IMR-90 (cell line): Measurements from ENCODE around the gene FADS6. TPM values are rescaled to one million over a fixed set of nuclear protein-coding genes. Genes with fewer than 3 reads are reported as not detected.

ENCODE experiments used
- ATAC-seq: fragments of 200-7000 bp; cut with Tn5 transposase; 2 replicates; pipeline ENCODE4 v1.9.1; 2020; ENCODE audit warnings: low read depth, mild to moderate bottlenecking, moderate library complexity
- BruUV-seq: library from RNA; stranded (reverse); fragments of 400-500 nt; replicated peaks from 2 replicates; lab custom pipeline; 2021; lab: Mats Ljungman, UMichigan
- CTCF ChIA-PET: fragments of 300-600 bp; formaldehyde crosslinking; extraction: SDS; loops from one replicate; lab custom pipeline; 2021; ENCODE audit warnings: antibody characterized with exemption; lab: Yijun Ruan, JAX
- POLR2A ChIA-PET: fragments of 300-600 bp; sonication (Branson Sonifier 250); formaldehyde crosslinking; loops from one replicate; lab custom pipeline; 2022; ENCODE audit warnings: antibody characterized with exemption; ENCODE audit not compliant: unreplicated experiment; lab: Charles Lee
- DNase-seq: peaks from one replicate; pipeline ENCODE4 v3.0.0; 2013
- H2AFZ ChIP-seq: replicated peaks from 2 replicates; pipeline ENCODE3; 2013; ENCODE audit warnings: low read length, mild to moderate bottlenecking; ENCODE audit not compliant: poor library complexity
- H2AK5ac ChIP-seq: 2 replicates; pipeline ENCODE4 v1.6.1; 2013; ENCODE audit warnings: low read depth, low read length, inconsistent platforms
- H2AK9ac ChIP-seq: replicated peaks from 2 replicates; pipeline ENCODE3; 2013; ENCODE audit warnings: mild to moderate bottlenecking, low read depth, low read length, moderate library complexity; ENCODE audit not compliant: poor library complexity
- H2BK120ac ChIP-seq: 2 replicates; pipeline ENCODE4 v1.6.1; 2013; ENCODE audit warnings: low read depth, low read length, inconsistent platforms
- H2BK15ac ChIP-seq: 3 replicates; pipeline ENCODE4 v1.6.1; 2013; ENCODE audit warnings: low read depth, low read length, inconsistent platforms
- H2BK20ac ChIP-seq: 2 replicates; pipeline ENCODE4 v1.6.1; 2013; ENCODE audit warnings: low read depth, mild to moderate bottlenecking, inconsistent platforms, low read length, moderate library complexity
- H2BK5ac ChIP-seq: 2 replicates; pipeline ENCODE4 v1.6.1; 2013; ENCODE audit warnings: mild to moderate bottlenecking, low read depth, low read length, inconsistent platforms; ENCODE audit not compliant: poor library complexity, severe bottlenecking
- H3K14ac ChIP-seq: replicated peaks from 2 replicates; pipeline ENCODE4 v1.6.1; 2013; ENCODE audit warnings: low read depth, low read length, inconsistent platforms
- H3K18ac ChIP-seq: 2 replicates; pipeline ENCODE4 v1.6.1; 2013; ENCODE audit warnings: low read depth, low read length, control low read depth
- H3K23ac ChIP-seq: 2 replicates; pipeline ENCODE4 v1.6.1; 2013; ENCODE audit warnings: low read depth, low read length, inconsistent platforms
- H3K27ac ChIP-seq: 2 replicates; pipeline ENCODE4 v1.5.1; 2013; ENCODE audit warnings: mild to moderate bottlenecking, control low read depth, low read length; ENCODE audit not compliant: insufficient read depth
- H3K27me3 ChIP-seq: 2 replicates; pipeline ENCODE4 v1.6.1; 2013; ENCODE audit warnings: low read length; ENCODE audit not compliant: control insufficient read depth, insufficient read depth
- H3K36me3 ChIP-seq: 2 replicates; pipeline ENCODE4 v1.6.1; 2013; ENCODE audit warnings: low read length, mixed read lengths; ENCODE audit not compliant: control insufficient read depth, insufficient read depth
- H3K4ac ChIP-seq: 2 replicates; pipeline ENCODE4 v1.6.1; 2013; ENCODE audit warnings: low read depth, low read length, inconsistent platforms
- H3K4me1 ChIP-seq: 2 replicates; pipeline ENCODE4 v1.6.1; 2013; ENCODE audit warnings: low read length, mixed read lengths; ENCODE audit not compliant: control insufficient read depth, insufficient read depth
- H3K4me2 ChIP-seq: 2 replicates; pipeline ENCODE4 v1.6.1; 2013; ENCODE audit warnings: low read depth, mild to moderate bottlenecking, control low read depth, low read length, moderate library complexity
- H3K4me3 ChIP-seq: 2 replicates; pipeline ENCODE4 v1.5.1; 2013; ENCODE audit warnings: low read depth, mild to moderate bottlenecking, control low read depth, low read length, moderate library complexity; ENCODE audit not compliant: insufficient read depth
- H3K56ac ChIP-seq: 2 replicates; pipeline ENCODE4 v1.6.1; 2013; ENCODE audit warnings: low read length, inconsistent platforms; ENCODE audit not compliant: insufficient read depth; ENCODE audit errors: extremely low read depth
- H3K79me1 ChIP-seq, 2 experiments: 2 replicates each; pipeline ENCODE4 v1.6.1; 2013; ENCODE audit warnings: low read length in 2 of 2, inconsistent platforms in 1 of 2, low read depth in 1 of 2
- H3K9ac ChIP-seq: 2 replicates; pipeline ENCODE4 v1.6.1; 2013; ENCODE audit warnings: low read depth, low read length, control low read depth
- H3K9me1 ChIP-seq: 2 replicates; pipeline ENCODE4 v1.6.1; 2013; ENCODE audit warnings: low read length, inconsistent platforms; ENCODE audit not compliant: insufficient read depth
- H3K9me3 ChIP-seq: 2 replicates; pipeline ENCODE4 v1.6.1; 2013; ENCODE audit warnings: low read length; ENCODE audit not compliant: control insufficient read depth, insufficient read depth
- H4K20me1 ChIP-seq: 2 replicates; pipeline ENCODE4 v1.6.1; 2013; ENCODE audit warnings: low read length, inconsistent platforms; ENCODE audit not compliant: insufficient read depth
- H4K5ac ChIP-seq: 2 replicates; pipeline ENCODE4 v1.6.1; 2013; ENCODE audit warnings: mild to moderate bottlenecking, low read depth, low read length, control low read depth
- H4K8ac ChIP-seq, 2 experiments: 2 replicates each; pipeline ENCODE4 v1.6.1; 2013; ENCODE audit warnings: low read depth in 2 of 2, low read length in 2 of 2, control low read depth in 1 of 2, inconsistent platforms in 1 of 2
- H4K91ac ChIP-seq: 2 replicates; pipeline ENCODE4 v1.6.1; 2013; ENCODE audit warnings: low read depth, low read length, inconsistent platforms; ENCODE audit not compliant: insufficient read depth
- BHLHE40 ChIP-seq: fragments of 150-350 bp; IDR thresholded peaks from 2 replicates; pipeline ENCODE4 v1.6.1; 2016; ENCODE audit warnings: mild to moderate bottlenecking, low read depth, low read length
- MAFK ChIP-seq: IDR thresholded peaks from 2 replicates; pipeline ENCODE4 v1.6.1; 2012; ENCODE audit warnings: low read depth, low read length, improper control_type of control experiment
- RAD21 ChIP-seq: IDR thresholded peaks from 2 replicates; pipeline ENCODE4 v1.6.1; 2012; ENCODE audit warnings: low read length, improper control_type of control experiment
- WGBS, 2 experiments: methylation state at CpG; one replicate each; pipeline versions ENCODE4 v1.1.5 to v1.1.7; 2013; ENCODE audit warnings: missing lambda C conversion rate in 2 of 2; ENCODE audit not compliant: insufficient read length in 1 of 2; ENCODE audit errors: extremely low coverage in 2 of 2; 5-methylcytosine and 5-hydroxymethylcytosine counted together
- dilution Hi-C: fragments of 300-500 bp; cut with HindIII; formaldehyde crosslinking; loops from one replicate; pipeline ENCODE4 v1.14.3; 2018; ENCODE audit warnings: low sequenced_read_pairs; ENCODE audit not compliant: unreplicated experiment
- in situ Hi-C: fragments of 300-500 bp; cut with MboI; formaldehyde crosslinking; loops from 3 replicates; pipeline ENCODE4 v1.14.3; 2019; ENCODE audit warnings: low sequenced_read_pairs, inconsistent platforms, mixed read lengths
- intact Hi-C: fragments of 100-400 bp; cut with micrococcal nuclease; formaldehyde crosslinking; loops from 2 replicates; pipeline ENCODE4 v1.10.0; 2022
- polyA plus RNA-seq, 3 experiments: library from polyadenylated mRNA; depleted of rRNA; stranded (reverse); fragments of >200 nt; gene quantifications; 2 replicates each; pipeline ENCODE4 v1.2.3, GENCODE V29; 2012; ENCODE audit warnings: low replicate concordance in 1 of 3
- total RNA-seq: library from RNA; depleted of rRNA; stranded (reverse); fragments of >200 nt; gene quantifications from 2 replicates; pipeline ENCODE4 v1.2.3, GENCODE V29; 2012
- TF ChIP-seq, protein P1 (sequence below): fragments of 150-350 bp; IDR thresholded peaks from 2 replicates; pipeline ENCODE4 v1.6.1; 2017; ENCODE audit warnings: mild to moderate bottlenecking, antibody characterized with exemption, low read length, low read depth

FADS6 gene
- total and polyA plus RNA-seq, 2 of the 4 experiments (the other 2 are of a cell fraction): not detected

DNA sequence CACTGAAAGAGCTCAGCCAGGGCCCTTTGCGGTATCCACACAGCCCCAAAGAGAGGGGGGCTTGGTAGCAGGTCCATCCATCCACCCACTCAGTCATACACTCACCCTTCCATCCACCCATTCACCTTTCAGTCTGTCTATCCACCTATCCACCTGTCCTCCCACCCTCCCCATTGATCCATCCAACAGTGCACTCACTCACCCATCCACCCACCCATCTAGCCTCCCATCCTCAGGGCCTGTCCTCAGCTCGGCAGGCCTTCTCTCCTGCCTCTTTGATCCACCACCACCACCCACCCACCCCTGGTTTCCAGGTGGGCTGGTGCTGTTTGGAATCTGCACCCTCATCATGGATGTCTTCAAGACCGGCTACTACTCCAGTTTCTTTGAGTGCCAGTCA, 31.8 kb upstream of the FADS6 start:
- Histone ChIP-seq H4K8ac (no peak overlapping the region), H2AK9ac (no peak overlapping the region), H3K56ac (no peak overlapping the region), H3K9ac (no peak overlapping the region), H3K4me1 (no peaks in the 10 kb centered on the region), H3K27me3 (peaks cover 81% of the 10 kb centered on the region), H2BK20ac (no peak overlapping the region), H3K4me3 (no peak overlapping the region), H3K14ac (no peak overlapping the region), H2AFZ (no peak overlapping the region), H3K9me1 (no peaks in the 10 kb centered on the region), H2BK120ac (no peak overlapping the region), H3K4me2 (no peak overlapping the region), H4K20me1 (no peaks in the 10 kb centered on the region), H2BK5ac (no peak overlapping the region), H3K27ac (no peak overlapping the region), H3K18ac (no peak overlapping the region), H4K91ac (no peak overlapping the region), H3K79me1 (no peaks in the 10 kb centered on the region), H2AK5ac (no peak overlapping the region), H2BK15ac (no peak overlapping the region), H3K4ac (no peak overlapping the region), H3K23ac (no peak overlapping the region), H3K36me3 (no peaks in the 10 kb centered on the region), H3K9me3 (no peaks in the 10 kb centered on the region), H4K5ac (no peak overlapping the region)
- dilution Hi-C loops: no loop called here
- no CpG with 5 or more reads among the region's 3 CpGs for WGBS, 2 experiments
- ChIA-PET POLR2A (no interaction called here), CTCF (no interaction called here)
- in situ Hi-C loops: no loop called here
- intact Hi-C loops: no loop called here
- TF ChIP-seq RAD21 (no peak), BHLHE40 (no peak), MAFK (no peak)
- TF ChIP-seq, protein P1, sequence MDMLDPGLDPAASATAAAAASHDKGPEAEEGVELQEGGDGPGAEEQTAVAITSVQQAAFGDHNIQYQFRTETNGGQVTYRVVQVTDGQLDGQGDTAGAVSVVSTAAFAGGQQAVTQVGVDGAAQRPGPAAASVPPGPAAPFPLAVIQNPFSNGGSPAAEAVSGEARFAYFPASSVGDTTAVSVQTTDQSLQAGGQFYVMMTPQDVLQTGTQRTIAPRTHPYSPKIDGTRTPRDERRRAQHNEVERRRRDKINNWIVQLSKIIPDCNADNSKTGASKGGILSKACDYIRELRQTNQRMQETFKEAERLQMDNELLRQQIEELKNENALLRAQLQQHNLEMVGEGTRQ: no peak
- DNase-seq (no peak), ATAC-seq (no peak)
- no TSS peak for BruUV-seq
